ENCODE measurements around the gene CDH23.

CDH23 gene

GRCh38 chr10:71753960-71754505 lies 357.3 kb downstream of the CDH23 start:
- no peak overlapping the region for H3K4me3 ChIP-seq (ENCODE audit: low read length)
- peaks cover 76% of the 10 kb centered on the region for H3K27me3 ChIP-seq (ENCODE audit: control insufficient read depth, low read length)
- no peaks in the 10 kb centered on the region for H3K9me2 ChIP-seq (replicated peaks; ENCODE audit: control insufficient read depth, low read length)
- TF ChIP-seq EZH2phosphoT487 (IDR thresholded peaks at IDR 0.05; ENCODE audit: borderline replicate concordance, low read length) (no peak), CTCF (IDR thresholded peaks at IDR 0.05; ENCODE audit: low read depth, low read length, poor library complexity, severe bottlenecking) (no peak)
- H3K4me2 ChIP-seq (ENCODE audit: low read length), result no peak overlapping the region
- H3F3A ChIP-seq (ENCODE audit: control insufficient read depth, insufficient read depth), result no peaks in the 10 kb centered on the region
- no peaks in the 10 kb centered on the region for H3K79me2 ChIP-seq (ENCODE audit: control insufficient read depth, low read length)
- no peaks in the 10 kb centered on the region for H3K36me3 ChIP-seq (ENCODE audit: control insufficient read depth, low read length)
- 0 out of 2 replicates have a peak, but pooled peaks cover 3% of the 10 kb centered on the region for H4K20me1 ChIP-seq (ENCODE audit: control insufficient read depth, insufficient read depth, low read depth, low read length)
- H3K27ac ChIP-seq (ENCODE audit: low read depth, low read length), result no peak overlapping the region
- H3K9me3 ChIP-seq (ENCODE audit: control insufficient read depth, insufficient read depth, low read length), result no peaks in the 10 kb centered on the region
- peaks cover 4% of the 10 kb centered on the region for H3K4me1 ChIP-seq (ENCODE audit: control insufficient read depth, low read length)

GRCh38 chr10:71754562-71754961 lies 357.8 kb downstream of the CDH23 start:
- no peak overlapping the region for H3K4me3 ChIP-seq (ENCODE audit: low read length)
- H3K27me3 ChIP-seq (ENCODE audit: control insufficient read depth, low read length), result peaks cover 76% of the 10 kb centered on the region
- H3K9me3 ChIP-seq (ENCODE audit: control insufficient read depth, insufficient read depth, low read length), result no peaks in the 10 kb centered on the region
- no peaks in the 10 kb centered on the region for H4K20me1 ChIP-seq (ENCODE audit: control insufficient read depth, insufficient read depth, low read depth, low read length)
- H3K9me2 ChIP-seq (replicated peaks; ENCODE audit: control insufficient read depth, low read length), result no peaks in the 10 kb centered on the region
- no peaks in the 10 kb centered on the region for H3K79me2 ChIP-seq (ENCODE audit: control insufficient read depth, low read length)
- H3K36me3 ChIP-seq (ENCODE audit: control insufficient read depth, low read length), result no peaks in the 10 kb centered on the region
- TF ChIP-seq EZH2phosphoT487 (IDR thresholded peaks at IDR 0.05; ENCODE audit: borderline replicate concordance, low read length), result no peak
- TF ChIP-seq CTCF (IDR thresholded peaks at IDR 0.05; ENCODE audit: low read depth, low read length, poor library complexity, severe bottlenecking), result no peak
- no peaks in the 10 kb centered on the region for H3F3A ChIP-seq (ENCODE audit: control insufficient read depth, insufficient read depth)
- H3K4me2 ChIP-seq (ENCODE audit: low read length), result no peak overlapping the region
- no peak overlapping the region for H3K27ac ChIP-seq (ENCODE audit: low read depth, low read length)
- no peaks in the 10 kb centered on the region for H3K4me1 ChIP-seq (ENCODE audit: control insufficient read depth, low read length)

GRCh38 chr10:71755179-71755879 lies 358.6 kb downstream of the CDH23 start:
- Histone ChIP-seq H3K27me3 (ENCODE audit: control insufficient read depth, low read length) (peaks cover 72% of the 10 kb centered on the region), H3K4me1 (ENCODE audit: control insufficient read depth, low read length) (no peaks in the 10 kb centered on the region), H3K36me3 (ENCODE audit: control insufficient read depth, low read length) (no peaks in the 10 kb centered on the region), H3K9me2 (replicated peaks; ENCODE audit: control insufficient read depth, low read length) (no peaks in the 10 kb centered on the region), H3K27ac (ENCODE audit: low read depth, low read length) (no peak overlapping the region), H3K9me3 (ENCODE audit: control insufficient read depth, insufficient read depth, low read length) (no peaks in the 10 kb centered on the region), H3K79me2 (ENCODE audit: control insufficient read depth, low read length) (no peaks in the 10 kb centered on the region), H3F3A (ENCODE audit: control insufficient read depth, insufficient read depth) (no peaks in the 10 kb centered on the region), H3K4me3 (ENCODE audit: low read length) (no peak overlapping the region), H3K4me2 (ENCODE audit: low read length) (no peak overlapping the region), H4K20me1 (ENCODE audit: control insufficient read depth, insufficient read depth, low read depth, low read length) (no peaks in the 10 kb centered on the region)
- TF ChIP-seq EZH2phosphoT487 (IDR thresholded peaks at IDR 0.05; ENCODE audit: borderline replicate concordance, low read length) (no peak), CTCF (IDR thresholded peaks at IDR 0.05; ENCODE audit: low read depth, low read length, poor library complexity, severe bottlenecking) (no peak)
